ENCODE data around the gene RAE1.

RAE1 gene

GRCh38 chr20:57394121-57395082 is 43.3 kb downstream of the RAE1 start:
- CTCF ChIA-PET = interaction anchor here (1.5 kb wide), 1 partner anchor 13 kb away, joined by 3 read pairs; no protein-coding TSS in a partner anchor
- no peak for TF ChIP-seq CTCF (IDR thresholded peaks at IDR 0.05; ENCODE audit: control extremely low read depth, extremely low read depth, low read depth, missing control alignments)
- DNase-seq (ENCODE audit: extremely low spot score) = no peak
- POLR2A ChIA-PET = no interaction called here

GRCh38 chr20:57395111-57395966 is 44.3 kb downstream of the RAE1 start:
- no peak for TF ChIP-seq CTCF (IDR thresholded peaks at IDR 0.05; ENCODE audit: control extremely low read depth, extremely low read depth, low read depth, missing control alignments)
- ChIA-PET POLR2A (no interaction called here), CTCF (interaction anchor here (1.5 kb wide), 1 partner anchor 14 kb away, joined by 4 read pairs; no protein-coding TSS in a partner anchor)
- DNase-seq (ENCODE audit: extremely low spot score) = no peak

GRCh38 chr20:57396212-57396983 is 45.3 kb downstream of the RAE1 start:
- CTCF ChIA-PET = interaction anchor here (1.5 to 3.4 kb wide), 2 partner anchors 15 to 100 kb away, joined by 4 to 10 read pairs; no protein-coding TSS in a partner anchor
- no peak for DNase-seq (ENCODE audit: extremely low spot score)
- no peak for TF ChIP-seq CTCF (IDR thresholded peaks at IDR 0.05; ENCODE audit: control extremely low read depth, extremely low read depth, low read depth, missing control alignments)
- POLR2A ChIA-PET = interaction anchor here (2.1 kb wide), 1 partner anchor 85 kb away, joined by 7 read pairs; no protein-coding TSS in a partner anchor

GRCh38 chr20:57396984-57397692 is 46.1 kb downstream of the RAE1 start:
- DNase-seq (ENCODE audit: extremely low spot score) = no peak
- POLR2A ChIA-PET = interaction anchor here (1.0 to 2.7 kb wide), 4 partner anchors 8 to 84 kb away, joined by 3 to 15 read pairs (median 6); no protein-coding TSS in a partner anchor
- TF ChIP-seq CTCF (IDR thresholded peaks at IDR 0.05; ENCODE audit: control extremely low read depth, extremely low read depth, low read depth, missing control alignments) = no peak
- CTCF ChIA-PET = interaction anchor here (1.1 to 3.4 kb wide), 5 partner anchors 16 to 99 kb away, joined by 3 to 10 read pairs (median 4); no protein-coding TSS in a partner anchor

GRCh38 chr20:57397693-57398108 is 46.6 kb downstream of the RAE1 start:
- ChIA-PET POLR2A (interaction anchor here (0.5 to 2.7 kb wide), 8 partner anchors 8 to 87 kb away, joined by 3 to 15 read pairs (median 4); no protein-coding TSS in a partner anchor), CTCF (interaction anchor here (1.1 to 3.4 kb wide), 7 partner anchors 8 to 98 kb away, joined by 3 to 13 read pairs (median 8); no protein-coding TSS in a partner anchor)
- TF ChIP-seq CTCF (IDR thresholded peaks at IDR 0.05; ENCODE audit: control extremely low read depth, extremely low read depth, low read depth, missing control alignments) = no peak
- DNase-seq (ENCODE audit: extremely low spot score) = no peak
